SK-N-SH treated with all-trans-retinoic acid at 6 μM for 48 hours (cell line): ENCODE data around the gene KIF14.

Experiments used
- ARNTL ChIP-seq: fragments of 450-650 bp; formaldehyde crosslinking; IDR thresholded peaks from 2 replicates; pipeline ENCODE4 v1.5.0; 2020; ENCODE audit warnings: low read depth, mild to moderate bottlenecking, moderate library complexity, borderline replicate concordance
- BACH2 ChIP-seq: fragments of 250-450 bp; sonication (Bioruptor Pico); IDR thresholded peaks from 2 replicates; pipeline ENCODE4 v1.9.0; 2021; ENCODE audit warnings: mild to moderate bottlenecking, borderline replicate concordance
- CSDC2 ChIP-seq: fragments of 250-450 bp; sonication (Bioruptor Pico); IDR thresholded peaks from 2 replicates; pipeline ENCODE4 v1.5.0; 2020; ENCODE audit warnings: mild to moderate bottlenecking, moderate library complexity
- ISL1 ChIP-seq: fragments of 250-450 bp; sonication (Bioruptor Pico); IDR thresholded peaks from 2 replicates; pipeline ENCODE4 v2.1.2; 2022; ENCODE audit warnings: mild to moderate bottlenecking, moderate library complexity
- RARB ChIP-seq: fragments of 250-450 bp; sonication (Bioruptor Pico); IDR thresholded peaks from 2 replicates; pipeline ENCODE4 v1.8.0; 2021; ENCODE audit warnings: mild to moderate bottlenecking, moderate library complexity
- TOX ChIP-seq: fragments of 250-450 bp; sonication (Bioruptor Pico); IDR thresholded peaks from 2 replicates; pipeline ENCODE4 v1.8.0; 2021; ENCODE audit warnings: mild to moderate bottlenecking, moderate library complexity, borderline replicate concordance
- ZNF8 ChIP-seq: fragments of 450-650 bp; formaldehyde crosslinking; IDR thresholded peaks from 2 replicates; pipeline ENCODE4 v1.5.0; 2020; ENCODE audit warnings: mild to moderate bottlenecking, moderate library complexity
- TF ChIP-seq, protein P1 (sequence below): fragments of 250-450 bp; sonication (Bioruptor Pico); IDR thresholded peaks from 2 replicates; pipeline ENCODE4 v1.5.0; 2020; ENCODE audit warnings: mild to moderate bottlenecking, moderate library complexity
- TF ChIP-seq, protein P2 (sequence below): fragments of 250-450 bp; sonication (Bioruptor Pico); IDR thresholded peaks from 2 replicates; pipeline ENCODE4 v1.8.0; 2020; ENCODE audit warnings: mild to moderate bottlenecking, moderate library complexity, borderline replicate concordance

DNA sequence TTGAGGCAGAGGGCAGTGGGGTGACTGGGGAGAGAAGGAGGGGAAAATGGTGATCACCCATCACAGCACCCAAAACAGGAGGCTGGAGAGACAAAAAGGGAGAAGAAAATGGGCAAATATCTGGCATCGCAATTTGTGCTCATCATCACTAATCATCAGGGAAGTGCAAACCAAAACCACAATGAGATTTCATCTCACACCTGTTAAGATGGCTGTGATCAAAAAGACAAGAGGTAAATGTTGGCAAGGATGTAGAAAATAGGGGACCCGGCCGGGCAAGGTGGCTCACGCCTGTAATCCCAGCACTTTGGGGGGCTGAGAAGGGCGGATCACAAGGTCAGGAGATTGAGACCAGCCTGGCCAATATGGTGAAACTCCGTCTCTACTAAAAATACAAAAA lies 74.0 kb downstream of the KIF14 start:
- no peak for TF ChIP-seq CSDC2 (CRISPR knock-in tag)
- no peak for TF ChIP-seq RARB
- no peak for TF ChIP-seq ZNF8 (CRISPR knock-in tag)
- no peak for TF ChIP-seq BACH2 (CRISPR knock-in tag)
- no peak for TF ChIP-seq ISL1
- TF ChIP-seq TOX (CRISPR knock-in tag): no peak
- no peak for TF ChIP-seq ARNTL (CRISPR knock-in tag)
- TF ChIP-seq, protein P1, sequence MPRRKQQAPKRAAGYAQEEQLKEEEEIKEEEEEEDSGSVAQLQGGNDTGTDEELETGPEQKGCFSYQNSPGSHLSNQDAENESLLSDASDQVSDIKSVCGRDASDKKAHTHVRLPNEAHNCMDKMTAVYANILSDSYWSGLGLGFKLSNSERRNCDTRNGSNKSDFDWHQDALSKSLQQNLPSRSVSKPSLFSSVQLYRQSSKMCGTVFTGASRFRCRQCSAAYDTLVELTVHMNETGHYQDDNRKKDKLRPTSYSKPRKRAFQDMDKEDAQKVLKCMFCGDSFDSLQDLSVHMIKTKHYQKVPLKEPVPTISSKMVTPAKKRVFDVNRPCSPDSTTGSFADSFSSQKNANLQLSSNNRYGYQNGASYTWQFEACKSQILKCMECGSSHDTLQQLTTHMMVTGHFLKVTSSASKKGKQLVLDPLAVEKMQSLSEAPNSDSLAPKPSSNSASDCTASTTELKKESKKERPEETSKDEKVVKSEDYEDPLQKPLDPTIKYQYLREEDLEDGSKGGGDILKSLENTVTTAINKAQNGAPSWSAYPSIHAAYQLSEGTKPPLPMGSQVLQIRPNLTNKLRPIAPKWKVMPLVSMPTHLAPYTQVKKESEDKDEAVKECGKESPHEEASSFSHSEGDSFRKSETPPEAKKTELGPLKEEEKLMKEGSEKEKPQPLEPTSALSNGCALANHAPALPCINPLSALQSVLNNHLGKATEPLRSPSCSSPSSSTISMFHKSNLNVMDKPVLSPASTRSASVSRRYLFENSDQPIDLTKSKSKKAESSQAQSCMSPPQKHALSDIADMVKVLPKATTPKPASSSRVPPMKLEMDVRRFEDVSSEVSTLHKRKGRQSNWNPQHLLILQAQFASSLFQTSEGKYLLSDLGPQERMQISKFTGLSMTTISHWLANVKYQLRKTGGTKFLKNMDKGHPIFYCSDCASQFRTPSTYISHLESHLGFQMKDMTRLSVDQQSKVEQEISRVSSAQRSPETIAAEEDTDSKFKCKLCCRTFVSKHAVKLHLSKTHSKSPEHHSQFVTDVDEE (CRISPR knock-in tag): no peak
- TF ChIP-seq, protein P2, sequence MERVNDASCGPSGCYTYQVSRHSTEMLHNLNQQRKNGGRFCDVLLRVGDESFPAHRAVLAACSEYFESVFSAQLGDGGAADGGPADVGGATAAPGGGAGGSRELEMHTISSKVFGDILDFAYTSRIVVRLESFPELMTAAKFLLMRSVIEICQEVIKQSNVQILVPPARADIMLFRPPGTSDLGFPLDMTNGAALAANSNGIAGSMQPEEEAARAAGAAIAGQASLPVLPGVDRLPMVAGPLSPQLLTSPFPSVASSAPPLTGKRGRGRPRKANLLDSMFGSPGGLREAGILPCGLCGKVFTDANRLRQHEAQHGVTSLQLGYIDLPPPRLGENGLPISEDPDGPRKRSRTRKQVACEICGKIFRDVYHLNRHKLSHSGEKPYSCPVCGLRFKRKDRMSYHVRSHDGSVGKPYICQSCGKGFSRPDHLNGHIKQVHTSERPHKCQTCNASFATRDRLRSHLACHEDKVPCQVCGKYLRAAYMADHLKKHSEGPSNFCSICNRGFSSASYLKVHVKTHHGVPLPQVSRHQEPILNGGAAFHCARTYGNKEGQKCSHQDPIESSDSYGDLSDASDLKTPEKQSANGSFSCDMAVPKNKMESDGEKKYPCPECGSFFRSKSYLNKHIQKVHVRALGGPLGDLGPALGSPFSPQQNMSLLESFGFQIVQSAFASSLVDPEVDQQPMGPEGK (CRISPR knock-in tag): no peak
